ENCODE data around the gene ZNF599.
A peak's percentile ranks its signal among the peaks of the same experiment; 100 is the strongest.
"Not testable (repeated sequence)": the region's sequence is repeated elsewhere in the genome, so short reads cannot be mapped to it uniquely, and the experiment has no call there.

Gene ZNF599

DNA sequence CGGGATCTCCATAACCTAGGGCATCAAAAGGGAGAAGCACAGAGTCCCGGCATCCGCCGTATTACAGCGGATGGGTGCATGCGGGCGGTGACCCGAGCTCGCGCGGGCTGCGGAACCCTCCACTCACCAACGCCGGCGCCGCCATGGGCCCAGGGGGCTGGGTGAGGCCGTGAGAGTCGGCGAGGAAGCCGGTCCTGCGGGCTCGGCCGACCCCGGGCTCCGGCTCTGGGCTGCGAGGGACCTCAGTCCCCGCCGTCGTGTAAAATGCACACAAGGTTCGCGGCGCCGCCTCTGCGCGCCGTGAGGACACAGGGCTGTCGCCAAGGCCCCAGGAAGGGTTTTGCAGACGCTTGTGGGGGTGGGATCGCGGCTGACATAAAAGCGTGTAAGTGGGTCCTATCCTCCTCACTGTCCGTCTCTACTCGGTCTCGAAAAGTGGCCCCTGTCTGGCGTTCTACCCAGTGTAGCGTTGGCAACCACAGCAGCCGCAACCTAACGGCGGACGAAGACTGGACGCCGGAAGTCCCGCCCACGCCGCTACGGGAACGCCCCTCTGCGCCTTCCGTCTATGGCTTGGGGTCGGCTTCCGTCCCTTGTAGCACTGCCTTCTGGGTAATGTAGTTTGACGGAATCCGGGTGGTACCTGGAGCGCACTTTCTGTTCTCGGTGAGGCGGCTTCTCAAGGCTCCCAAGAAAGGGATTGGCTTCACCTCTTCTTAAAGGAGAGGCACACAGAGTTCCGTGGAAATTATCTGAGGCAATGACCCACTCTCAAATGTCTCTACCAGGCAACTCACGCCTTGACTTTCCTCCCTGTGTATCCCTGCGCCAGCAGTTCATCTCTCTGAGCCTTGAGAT, at the start of gene ZNF599:
Gene ZNF599 (minus strand): TSS at position 519 of the 858 bp plus-strand sequence. CDS start 374 bp downstream, at position 145.
- FAIRE-seq (no peak), DNase-seq (ENCODE audit: insufficient read length, low spot score) (peak; percentile 42)
- no peak for TF ChIP-seq CTCF (IDR thresholded peaks at IDR 0.05; ENCODE audit: insufficient read depth, missing control alignments)

DNA sequence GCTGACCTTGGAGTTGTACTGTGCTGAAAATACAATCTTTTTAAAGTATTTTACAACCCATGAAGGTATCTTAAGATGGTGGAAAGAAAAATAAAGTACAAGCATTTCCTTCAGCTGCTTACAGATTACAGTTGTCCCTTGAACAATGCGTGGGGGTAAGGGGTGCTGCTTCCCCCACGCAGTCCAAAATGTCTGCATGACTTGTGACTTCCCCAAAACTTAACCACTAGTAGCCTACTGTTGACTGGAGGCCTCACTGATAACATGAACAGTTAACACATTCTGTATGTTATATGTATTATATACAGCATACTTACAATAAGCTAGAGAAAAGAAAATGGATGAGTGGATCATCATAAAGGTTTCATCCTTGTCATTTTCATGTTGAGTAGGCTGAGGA, 45.3 kb upstream of the ZNF599 start:
- no peak for DNase-seq (ENCODE audit: insufficient read length, low spot score)
- TF ChIP-seq CTCF (IDR thresholded peaks at IDR 0.05; ENCODE audit: insufficient read depth, missing control alignments) = no peak
- FAIRE-seq = no peak

GRCh38 chr19:34816708-34817107, 43.7 kb upstream of the ZNF599 start:
- FAIRE-seq (no peak), DNase-seq (ENCODE audit: insufficient read length, low spot score) (no peak)
- no peak for TF ChIP-seq CTCF (IDR thresholded peaks at IDR 0.05; ENCODE audit: insufficient read depth, missing control alignments)

DNA sequence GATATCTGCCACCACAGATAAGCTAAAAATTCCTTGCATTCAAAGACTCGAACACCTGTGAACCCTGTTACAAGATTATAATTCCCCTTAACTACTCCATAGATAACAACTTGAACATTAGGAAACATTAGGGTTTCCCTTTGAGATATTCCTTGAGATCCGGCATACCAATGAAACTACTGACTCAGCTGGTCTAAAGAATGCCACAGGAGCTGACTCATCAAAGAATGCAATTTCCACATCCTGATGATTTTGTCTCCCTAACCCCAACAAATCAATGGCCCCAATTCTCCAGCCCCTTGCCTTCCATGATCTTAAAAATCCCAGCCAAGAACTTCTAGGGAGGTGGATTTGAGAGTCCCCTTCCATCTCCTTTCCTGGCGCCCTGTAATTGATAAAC, 35.6 kb upstream of the ZNF599 start:
- FAIRE-seq (no peak), DNase-seq (ENCODE audit: insufficient read length, low spot score) (no peak)
- no peak for TF ChIP-seq CTCF (IDR thresholded peaks at IDR 0.05; ENCODE audit: insufficient read depth, missing control alignments)

DNA sequence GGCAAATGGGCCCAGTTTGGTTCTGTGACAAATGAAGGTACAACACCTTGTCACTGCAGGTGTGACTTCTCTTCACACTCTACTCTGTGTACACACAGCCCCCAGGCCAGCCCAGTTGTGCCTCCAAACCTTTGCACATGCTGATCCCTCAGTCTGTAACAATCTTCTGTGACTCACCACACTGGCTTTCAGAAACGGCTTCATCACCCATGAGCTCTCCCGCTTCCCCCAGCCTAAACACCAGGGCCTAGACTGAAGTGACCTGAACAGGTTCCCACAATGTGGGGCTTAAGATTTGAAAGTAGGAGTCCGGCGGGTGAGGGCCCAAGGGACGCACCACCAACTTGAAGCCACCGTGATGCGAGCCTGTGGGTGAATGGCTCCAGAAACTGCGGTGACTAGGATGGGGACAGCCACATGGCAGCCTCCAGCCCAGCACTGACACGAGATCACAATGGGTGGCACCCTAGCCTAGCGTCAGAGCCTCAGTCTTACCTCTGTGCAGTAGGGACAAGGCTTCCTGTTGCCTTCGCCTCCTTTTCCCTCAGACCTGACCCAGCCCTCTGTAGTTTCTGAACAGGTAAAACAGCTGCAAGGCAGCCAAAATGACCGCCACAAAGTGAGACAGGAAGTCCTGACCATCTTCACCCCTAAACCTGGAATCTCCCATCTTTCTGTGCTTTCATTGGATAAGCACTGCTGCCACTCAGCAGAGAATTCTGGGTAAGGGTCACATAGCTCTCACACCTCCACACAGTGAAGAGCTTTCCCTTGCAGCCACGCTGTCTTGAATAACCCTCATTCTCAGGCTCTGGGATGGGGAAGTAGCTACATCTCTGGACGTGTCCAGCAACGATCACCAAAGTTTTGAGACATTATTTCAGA, 34.2 kb upstream of the ZNF599 start:
- DNase-seq (ENCODE audit: insufficient read length, low spot score) (no peak), FAIRE-seq (no peak)
- no peak for TF ChIP-seq CTCF (IDR thresholded peaks at IDR 0.05; ENCODE audit: insufficient read depth, missing control alignments)

DNA sequence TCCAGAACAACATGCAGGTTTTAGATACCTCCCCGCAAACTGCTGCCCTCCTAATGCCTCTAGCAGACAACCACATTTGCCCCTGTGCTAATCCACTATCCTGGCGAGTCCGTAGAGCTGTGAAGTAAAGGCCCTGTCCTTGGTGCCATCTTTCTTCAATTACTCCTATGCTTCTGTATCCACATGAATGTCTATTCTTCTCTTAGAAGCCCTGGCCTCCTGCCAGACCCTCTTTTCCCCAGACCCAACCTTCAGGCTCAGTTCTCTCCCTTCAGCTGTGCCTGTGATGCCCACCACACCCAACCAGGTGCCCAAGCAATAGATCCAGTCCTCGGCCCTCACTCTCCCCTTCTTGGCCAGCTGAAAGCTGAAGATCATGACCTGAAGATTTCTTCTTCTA, 31.1 kb upstream of the ZNF599 start:
- no peak for TF ChIP-seq CTCF (IDR thresholded peaks at IDR 0.05; ENCODE audit: insufficient read depth, missing control alignments)
- no peak for DNase-seq (ENCODE audit: insufficient read length, low spot score)

DNA sequence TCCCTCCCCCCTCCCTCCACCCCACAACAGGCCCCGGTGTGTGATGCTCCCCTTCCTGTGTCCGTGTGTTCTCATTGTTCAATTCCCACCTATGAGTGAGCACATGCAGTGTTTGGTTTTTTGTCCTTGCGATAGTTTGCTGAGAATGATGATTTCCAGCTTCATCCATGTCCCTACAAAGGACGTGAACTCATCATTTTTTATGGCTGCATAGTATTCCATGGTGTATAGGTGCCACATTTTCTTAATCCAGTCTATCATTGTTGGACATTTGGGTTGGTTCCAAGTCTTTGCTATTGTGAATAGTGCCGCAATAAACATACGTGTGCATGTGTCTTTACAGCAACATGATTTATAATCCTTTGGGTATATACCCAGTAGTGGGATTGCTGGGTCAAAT, 23.9 kb upstream of the ZNF599 start:
- DNase-seq (ENCODE audit: insufficient read length, low spot score) = not testable (repeated sequence)

More for the DNA sequence above, 31.1 kb upstream of the ZNF599 start:
- no peak for FAIRE-seq

More for the DNA sequence above, 23.9 kb upstream of the ZNF599 start:
- FAIRE-seq = not testable (repeated sequence)
